Left lobe of liver (tissue), 2 donors: ENCODE measurements around the gene USP34. TPM values are rescaled to one million over a fixed set of nuclear protein-coding genes. Genes with fewer than 3 reads are reported as not detected.
"Not testable (repeated sequence)": the region's sequence is repeated elsewhere in the genome, so short reads cannot be mapped to it uniquely, and the experiment has no call there.

Experiments used
- ATAC-seq: fragments of 200-7000 bp; cut with Tn5 transposase; one replicate; pipeline ENCODE4 v1.9.1; 2020; ENCODE audit warnings: mild to moderate bottlenecking, moderate library complexity
- DNase-seq: peaks from one replicate; pipeline ENCODE4 v3.0.0-alpha.2; 2020; ENCODE audit warnings: low spot score
- total RNA-seq: library from RNA; stranded (reverse); gene quantifications from one replicate; pipeline ENCODE4 v1.2.1, GENCODE V29; 2021
- donor health status: DM: no; HTN: no; CAD: no; lungs with moderate emphysema.
- donor health status: DM: no; HTN: yes; CAD: no.

Gene USP34
- total RNA-seq, 1 donor from 2014 or later, result 37.0 TPM

GRCh38 chr2:61196671-61197070 lies 274.2 kb downstream of the USP34 start:
- no peak for DNase-seq
- ATAC-seq, result no peak

DNA sequence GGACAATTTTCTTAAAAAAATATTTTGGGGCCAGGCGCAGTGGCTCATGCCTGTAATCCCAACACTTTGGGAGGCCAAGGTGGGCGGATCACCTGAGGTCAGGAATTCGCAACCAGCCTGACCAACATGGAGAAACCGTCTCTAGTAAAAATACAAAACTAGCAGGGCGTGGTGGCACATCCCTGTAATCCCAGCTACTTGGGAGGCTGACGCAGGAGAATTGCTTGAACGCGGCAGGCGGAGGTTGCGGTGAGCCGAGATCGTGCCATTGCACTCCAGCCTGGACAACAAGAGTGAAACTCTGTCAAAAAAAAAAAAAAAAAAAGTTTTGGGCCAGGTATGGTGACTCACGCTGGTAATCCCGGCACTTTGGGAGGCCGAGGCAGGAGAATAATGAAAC lies 276.2 kb downstream of the USP34 start:
- ATAC-seq, DNase-seq: not testable (repeated sequence)

- no peak for DNase-seq
- ATAC-seq, result peak; percentile 14
Observed at GRCh38 chr2:61193670-61194561, 277.0 kb downstream of the USP34 start.

- DNase-seq (no peak), ATAC-seq (no peak)
Observed at GRCh38 chr2:61187085-61187484, 283.8 kb downstream of the USP34 start.

DNA sequence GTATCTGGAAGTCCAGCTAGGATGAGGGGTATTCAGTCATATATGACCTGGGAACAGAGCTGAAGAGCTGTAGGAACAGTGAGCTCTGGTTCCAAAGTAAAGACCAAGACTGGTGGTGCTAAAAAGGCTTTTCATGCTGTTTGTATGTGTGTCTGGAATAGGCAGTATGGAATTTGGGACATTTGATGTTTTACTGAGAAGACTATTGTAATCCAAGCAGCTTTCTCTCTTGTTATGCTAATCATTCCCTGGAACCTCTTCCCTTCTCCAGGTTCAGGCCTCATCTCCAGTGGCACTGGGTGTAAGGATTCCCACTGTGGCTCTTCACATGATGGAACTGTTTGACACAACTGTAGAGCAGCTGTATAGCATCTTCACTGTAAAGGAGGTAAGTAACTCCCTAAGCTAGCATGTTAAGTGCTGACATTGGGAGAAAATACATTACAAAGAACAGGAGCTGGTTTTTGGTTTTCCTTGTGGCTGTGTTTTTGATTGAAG lies 285.6 kb downstream of the USP34 start:
- DNase-seq, result no peak
- ATAC-seq, result no peak

GRCh38 chr2:61184263-61184662 lies 286.6 kb downstream of the USP34 start:
- DNase-seq (no peak), ATAC-seq (no peak)

DNA sequence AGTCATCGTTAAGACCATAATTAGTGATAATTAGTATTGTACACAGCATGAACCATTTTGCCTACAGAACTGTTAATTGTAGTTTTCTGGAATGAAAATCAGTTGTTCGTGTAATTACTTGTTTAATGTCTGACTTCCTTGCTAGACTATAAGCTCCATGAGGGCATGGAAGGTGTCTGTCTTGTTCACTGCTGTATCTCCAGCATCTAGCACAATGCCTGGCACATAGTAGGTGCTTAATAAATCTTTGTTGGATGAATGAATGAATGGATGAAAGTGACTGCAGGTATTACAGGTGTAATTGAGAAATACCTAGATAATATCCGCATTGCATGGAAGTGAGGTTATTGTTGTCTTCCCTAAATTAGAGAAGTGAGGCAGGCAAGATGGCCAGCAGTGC lies 287.1 kb downstream of the USP34 start:
- ATAC-seq (no peak), DNase-seq (no peak)

DNA sequence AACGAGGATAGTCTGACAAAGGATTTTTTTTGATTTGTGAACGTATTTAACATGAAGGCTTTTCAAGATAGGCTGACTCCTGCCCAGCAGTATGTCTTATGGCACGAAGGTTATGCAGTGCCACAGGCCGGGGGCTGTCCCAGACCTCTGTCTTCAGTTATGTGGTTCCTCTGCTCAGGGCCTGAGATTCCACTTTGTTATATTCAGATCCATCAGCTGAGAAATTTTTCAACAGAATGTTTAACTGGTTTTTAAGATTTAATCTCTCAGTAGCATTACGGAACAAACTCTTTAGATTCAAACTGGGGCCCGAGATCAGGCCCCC lies 288.9 kb downstream of the USP34 start:
- DNase-seq (no peak), ATAC-seq (no peak)

DNA sequence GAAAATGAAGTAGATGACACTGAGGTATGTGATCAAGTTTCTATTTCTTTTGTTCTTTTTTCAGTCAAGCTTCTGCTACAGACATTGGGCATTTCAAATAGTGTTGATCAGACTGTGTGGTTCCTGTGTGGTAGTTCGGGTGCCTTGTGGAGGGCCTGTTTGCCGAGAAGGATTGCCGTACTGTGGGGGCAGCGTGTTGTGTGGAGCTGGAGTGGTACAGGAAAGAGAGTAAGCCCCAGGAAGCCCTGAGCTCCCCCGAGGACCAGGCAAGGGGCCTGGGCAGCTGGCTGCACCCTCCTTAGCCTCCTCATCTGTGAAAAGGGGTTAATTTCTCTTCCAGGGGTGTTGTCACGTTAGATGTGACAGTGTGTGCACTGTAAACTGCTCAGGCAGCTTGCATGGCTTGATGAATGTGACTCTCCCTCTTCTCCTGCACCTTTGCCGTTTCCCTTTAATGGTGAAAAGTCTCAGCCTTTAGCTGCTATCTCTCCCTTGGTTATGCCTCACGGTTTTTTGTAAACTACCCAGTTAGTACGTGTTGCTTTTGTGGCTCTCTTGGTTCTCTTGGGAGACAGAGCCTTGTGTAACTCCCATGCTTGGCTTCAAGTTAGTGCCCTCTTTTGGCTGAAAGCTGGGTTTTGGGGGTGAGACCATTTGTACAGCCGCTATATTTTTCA lies 289.4 kb downstream of the USP34 start:
- DNase-seq (no peak), ATAC-seq (no peak)

GRCh38 chr2:61180686-61181085 lies 290.2 kb downstream of the USP34 start:
- DNase-seq (no peak), ATAC-seq (no peak)

- DNase-seq, result peak; percentile 49
- ATAC-seq, result no peak
Observed at GRCh38 chr2:61179701-61180639, 290.9 kb downstream of the USP34 start.

- DNase-seq (no peak), ATAC-seq (no peak)
Observed at GRCh38 chr2:61178603-61179545, 292.0 kb downstream of the USP34 start.

- peak; percentile 8 for ATAC-seq
Observed at GRCh38 chr2:61177727-61178549, 292.9 kb downstream of the USP34 start.

DNA sequence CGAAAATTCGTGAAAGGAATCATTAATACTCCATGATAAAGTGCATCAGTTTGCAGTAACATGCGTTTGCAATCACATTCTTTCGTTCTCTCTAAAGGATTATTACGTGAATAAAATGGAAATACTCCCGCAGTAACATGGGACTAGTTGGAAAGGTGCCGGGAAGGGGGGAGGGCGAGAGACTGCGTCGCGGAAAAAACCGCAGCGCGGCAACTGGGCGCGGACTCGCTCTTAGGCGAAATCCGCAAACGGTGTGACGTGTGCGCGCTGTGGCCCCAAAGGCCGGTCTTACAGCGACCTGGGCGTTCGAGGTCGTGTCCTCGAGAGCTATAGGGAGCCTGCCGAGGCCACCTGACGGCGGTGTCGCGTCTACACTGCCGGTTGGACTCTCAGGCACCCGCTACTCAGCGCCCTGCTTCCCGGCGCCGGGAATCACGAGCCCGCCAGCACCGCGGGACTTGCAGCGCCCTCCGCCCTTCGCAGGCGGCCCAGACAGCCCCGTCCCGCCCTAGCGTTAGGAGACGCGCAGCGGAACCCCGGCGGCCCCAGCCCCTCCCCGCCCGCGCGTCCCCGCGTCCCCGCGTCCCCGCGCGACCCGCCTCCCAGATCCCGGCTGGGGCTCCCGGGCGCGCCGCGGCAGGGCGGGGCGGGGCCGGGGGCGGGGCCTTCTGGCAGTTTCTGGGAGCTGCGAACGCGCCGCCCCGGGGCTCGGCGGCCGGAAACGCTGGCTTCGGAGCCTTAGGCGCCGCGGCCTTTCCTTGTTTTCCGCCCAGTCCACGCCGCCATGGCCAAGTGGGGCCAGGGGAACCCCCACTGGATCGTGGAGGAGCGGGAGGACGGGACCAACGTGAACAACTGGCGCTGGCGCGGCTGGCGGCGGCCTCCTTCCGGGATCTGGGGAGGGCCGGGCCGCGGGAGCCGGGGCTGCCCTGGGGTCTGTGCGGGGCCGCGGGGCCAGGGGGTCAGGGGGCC lies 293.8 kb downstream of the USP34 start:
- ATAC-seq (peak; percentile 91), DNase-seq (peak; percentile 96)

More at GRCh38 chr2:61177727-61178549, 292.9 kb downstream of the USP34 start:
- peak; percentile 60 for DNase-seq

GRCh38 chr2:61175036-61175435 lies 295.9 kb downstream of the USP34 start:
- ATAC-seq (peak; percentile 4), DNase-seq (peak; percentile 51)

GRCh38 chr2:61173116-61173515 lies 297.8 kb downstream of the USP34 start:
- ATAC-seq (no peak), DNase-seq (no peak)

DNA sequence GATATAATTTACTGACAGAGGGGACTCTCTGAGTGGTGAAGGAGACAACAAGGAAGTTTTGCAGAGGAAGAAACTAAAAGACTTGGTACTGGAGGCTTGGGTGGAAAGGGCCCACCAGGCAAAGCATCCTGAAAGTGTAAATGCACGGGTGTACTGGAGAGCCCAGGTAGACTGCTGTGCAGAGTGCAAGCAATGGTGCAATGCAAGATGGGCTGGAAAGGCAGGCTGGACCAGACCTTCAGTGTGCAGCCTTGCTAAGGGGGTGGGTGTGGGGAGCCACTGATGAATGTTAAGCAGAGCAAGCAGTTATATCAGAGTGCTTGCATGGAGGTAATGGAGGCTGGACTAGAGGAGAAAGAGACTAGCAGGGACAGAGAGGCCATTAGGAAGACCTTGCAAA lies 298.2 kb downstream of the USP34 start:
- DNase-seq (no peak), ATAC-seq (no peak)

GRCh38 chr2:61167579-61167978 lies 303.3 kb downstream of the USP34 start:
- no peak for ATAC-seq

More at GRCh38 chr2:61167579-61167978, 303.3 kb downstream of the USP34 start:
- no peak for DNase-seq
